Head of caudate nucleus (tissue), 42 donors: ENCODE data around the gene INTS4.
"Not testable (repeated sequence)": the region's sequence is repeated elsewhere in the genome, so short reads cannot be mapped to it uniquely, and the experiment has no call there.

Source experiments
- DNase-seq, 42 donors: peaks; one replicate each; pipeline versions ENCODE4 v3.0.0 to v3.0.0-alpha.2; 2020 to 2021; ENCODE audit warnings: mixed read lengths in 7 of 42
- intact Hi-C: fragments of 100-400 bp; cut with DNase I; formaldehyde crosslinking; loops from one replicate; pipeline ENCODE4 v1.15.0; 2022

INTS4 gene

GRCh38 chr11:77967753-77968152 is 26.7 kb downstream of the INTS4 start:
- DNase-seq = no peak
- intact Hi-C loops = no loop called here

- DNase-seq = no peak
Measured at GRCh38 chr11:77967121-77967520, 27.3 kb downstream of the INTS4 start.

GRCh38 chr11:77966338-77966737 is 28.1 kb downstream of the INTS4 start:
- intact Hi-C loops = no loop called here
- DNase-seq = peak in 5 of 42 donors; percentile 7 to 55 (median 19)

More at GRCh38 chr11:77967121-77967520, 27.3 kb downstream of the INTS4 start:
- intact Hi-C loops = no loop called here

- intact Hi-C loops = no loop called here
- no peak for DNase-seq
Measured at GRCh38 chr11:77959434-77959833, 35.0 kb downstream of the INTS4 start.

GRCh38 chr11:77958583-77959177 is 35.8 kb downstream of the INTS4 start:
- DNase-seq, intact Hi-C loops: not testable (repeated sequence)

GRCh38 chr11:77943296-77943695 is 51.2 kb downstream of the INTS4 start:
- DNase-seq, intact Hi-C loops: not testable (repeated sequence)

GRCh38 chr11:77942465-77942864 is 52.0 kb downstream of the INTS4 start:
- DNase-seq, intact Hi-C loops: not testable (repeated sequence)

- DNase-seq, intact Hi-C loops: not testable (repeated sequence)
Measured at GRCh38 chr11:77933596-77933995, 60.9 kb downstream of the INTS4 start.

GRCh38 chr11:77930334-77931208 is 63.9 kb downstream of the INTS4 start:
- DNase-seq, intact Hi-C loops: not testable (repeated sequence)

- intact Hi-C loops, DNase-seq: not testable (repeated sequence)
Measured at GRCh38 chr11:77917713-77918112, 76.8 kb downstream of the INTS4 start.

- DNase-seq, intact Hi-C loops: not testable (repeated sequence)
Measured at GRCh38 chr11:77914307-77914791, 80.1 kb downstream of the INTS4 start.

GRCh38 chr11:77913608-77914306 is 80.7 kb downstream of the INTS4 start:
- DNase-seq, intact Hi-C loops: not testable (repeated sequence)

- DNase-seq, intact Hi-C loops: not testable (repeated sequence)
Measured at GRCh38 chr11:77910828-77911227, 83.6 kb downstream of the INTS4 start.

GRCh38 chr11:77909277-77909676 is 85.2 kb downstream of the INTS4 start:
- intact Hi-C loops = no loop called here
- no peak for DNase-seq

GRCh38 chr11:77908835-77909234 is 85.6 kb downstream of the INTS4 start:
- no peak for DNase-seq
- intact Hi-C loops = no loop called here

- DNase-seq = not testable (repeated sequence)
Measured at GRCh38 chr11:77894949-77895348, 99.5 kb downstream of the INTS4 start.

GRCh38 chr11:77891703-77892102 is 102.8 kb downstream of the INTS4 start:
- DNase-seq, intact Hi-C loops: not testable (repeated sequence)

More at GRCh38 chr11:77894949-77895348, 99.5 kb downstream of the INTS4 start:
- intact Hi-C loops = not testable (repeated sequence)

- DNase-seq, intact Hi-C loops: not testable (repeated sequence)
Measured at GRCh38 chr11:77891256-77891655, 103.2 kb downstream of the INTS4 start.

GRCh38 chr11:77890619-77891056 is 103.8 kb downstream of the INTS4 start:
- intact Hi-C loops, DNase-seq: not testable (repeated sequence)
